Measurements from ENCODE around the gene PPP1R3A.

GRCh38 chr7:113872981-113873380 lies 45.8 kb downstream of the PPP1R3A start:
- TF ChIP-seq POLR2AphosphoS5 (IDR thresholded peaks at IDR 0.05; ENCODE audit: low read depth, low read length) (no peak), POLR2A (IDR thresholded peaks at IDR 0.05; ENCODE audit: control extremely low read depth in 1 of 2, low read depth in 2 of 2, low read length in 2 of 2) (no peak), ZNF274 (IDR thresholded peaks at IDR 0.05; ENCODE audit: borderline replicate concordance, extremely low read depth, low read length) (no peak), GABPA (IDR thresholded peaks at IDR 0.05; ENCODE audit: borderline replicate concordance, insufficient read depth, low read length) (no peak), EGR1 (IDR thresholded peaks at IDR 0.05; ENCODE audit: borderline replicate concordance, low read depth, low read length) (no peak), EP300 (IDR thresholded peaks at IDR 0.05; ENCODE audit: borderline replicate concordance in 1 of 2, low read depth in 2 of 2, low read length in 2 of 2) (no peak), ATF3 (IDR thresholded peaks at IDR 0.05; ENCODE audit: insufficient read depth, low read depth, low read length) (no peak), SUZ12 (IDR thresholded peaks at IDR 0.05; ENCODE audit: low read length) (no peak), HDAC2 (IDR thresholded peaks at IDR 0.05; ENCODE audit: borderline replicate concordance in 1 of 2, low read depth in 2 of 2, low read length in 2 of 2) (no peak), ATF2 (IDR thresholded peaks at IDR 0.05; ENCODE audit: low read length) (no peak), MAFK (IDR thresholded peaks at IDR 0.05; ENCODE audit: low read depth, low read length) (no peak)
- TF ChIP-seq, protein P1, sequence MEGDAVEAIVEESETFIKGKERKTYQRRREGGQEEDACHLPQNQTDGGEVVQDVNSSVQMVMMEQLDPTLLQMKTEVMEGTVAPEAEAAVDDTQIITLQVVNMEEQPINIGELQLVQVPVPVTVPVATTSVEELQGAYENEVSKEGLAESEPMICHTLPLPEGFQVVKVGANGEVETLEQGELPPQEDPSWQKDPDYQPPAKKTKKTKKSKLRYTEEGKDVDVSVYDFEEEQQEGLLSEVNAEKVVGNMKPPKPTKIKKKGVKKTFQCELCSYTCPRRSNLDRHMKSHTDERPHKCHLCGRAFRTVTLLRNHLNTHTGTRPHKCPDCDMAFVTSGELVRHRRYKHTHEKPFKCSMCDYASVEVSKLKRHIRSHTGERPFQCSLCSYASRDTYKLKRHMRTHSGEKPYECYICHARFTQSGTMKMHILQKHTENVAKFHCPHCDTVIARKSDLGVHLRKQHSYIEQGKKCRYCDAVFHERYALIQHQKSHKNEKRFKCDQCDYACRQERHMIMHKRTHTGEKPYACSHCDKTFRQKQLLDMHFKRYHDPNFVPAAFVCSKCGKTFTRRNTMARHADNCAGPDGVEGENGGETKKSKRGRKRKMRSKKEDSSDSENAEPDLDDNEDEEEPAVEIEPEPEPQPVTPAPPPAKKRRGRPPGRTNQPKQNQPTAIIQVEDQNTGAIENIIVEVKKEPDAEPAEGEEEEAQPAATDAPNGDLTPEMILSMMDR (IDR thresholded peaks at IDR 0.05; ENCODE audit: control extremely low read depth in 1 of 3, insufficient read depth in 1 of 3, low read depth in 1 of 3, low read length in 3 of 3), result no peak
